HepG2 (cell line): ENCODE measurements around the gene AARS2. TPM values are rescaled to one million over a fixed set of nuclear protein-coding genes. Genes with fewer than 3 reads are reported as not detected.

Experiments used
- AGO1 ChIP-seq: fragments of 200-400 bp; formaldehyde crosslinking; IDR thresholded peaks from 2 replicates; pipeline ENCODE4 v1.6.1; 2017; ENCODE audit warnings: mild to moderate bottlenecking, low read depth, low read length, moderate library complexity; ENCODE audit not compliant: poor library complexity, severe bottlenecking
- CCDC6 ChIP-seq: sonication (generic); formaldehyde crosslinking; IDR thresholded peaks from 2 replicates; pipeline ENCODE4 v1.8.1; 2022; ENCODE audit warnings: mild to moderate bottlenecking, missing genetic modification reagents, moderate library complexity
- ELK4 ChIP-seq: sonication (generic); formaldehyde crosslinking; IDR thresholded peaks from 2 replicates; pipeline ENCODE4 v1.9.0; 2021; ENCODE audit warnings: missing genetic modification reagents, borderline replicate concordance
- ERF ChIP-seq: IDR thresholded peaks from 2 replicates; pipeline ENCODE4 v1.6.1; 2018; ENCODE audit warnings: missing biosample characterization, missing genetic modification reagents
- FOXP4 ChIP-seq: sonication (generic); formaldehyde crosslinking; IDR thresholded peaks from 2 replicates; pipeline ENCODE4 v1.4.0; 2020; ENCODE audit warnings: missing genetic modification reagents
- HNRNPLL ChIP-seq: fragments of 200-400 bp; formaldehyde crosslinking; IDR thresholded peaks from 2 replicates; pipeline ENCODE4 v1.6.1; 2017; ENCODE audit warnings: mild to moderate bottlenecking, low read depth, low read length; ENCODE audit not compliant: poor library complexity, severe bottlenecking
- KDM6A ChIP-seq: IDR thresholded peaks from 2 replicates; pipeline ENCODE4 v1.6.1; 2016; ENCODE audit warnings: low read depth
- MED8 ChIP-seq: sonication (generic); formaldehyde crosslinking; IDR thresholded peaks from 2 replicates; pipeline ENCODE4 v1.8.1; 2023; ENCODE audit warnings: mild to moderate bottlenecking, missing genetic modification reagents; ENCODE audit not compliant: insufficient replicate concordance
- NRL ChIP-seq: sonication (generic); formaldehyde crosslinking; IDR thresholded peaks from 2 replicates; pipeline ENCODE4 v1.5.0; 2020; ENCODE audit warnings: missing genetic modification reagents, mild to moderate bottlenecking, moderate library complexity, borderline replicate concordance
- PAWR ChIP-seq: sonication (generic); formaldehyde crosslinking; IDR thresholded peaks from 2 replicates; pipeline ENCODE4 v1.4.0; 2020; ENCODE audit warnings: missing genetic modification reagents, mild to moderate bottlenecking, borderline replicate concordance
- RARA ChIP-seq: IDR thresholded peaks from 2 replicates; pipeline ENCODE4 v1.6.1; 2016; ENCODE audit warnings: missing genetic modification reagents, missing compliant biosample characterization
- SETDB1 ChIP-seq: sonication (generic); formaldehyde crosslinking; IDR thresholded peaks from 2 replicates; pipeline ENCODE4 v1.5.1; 2020; ENCODE audit warnings: missing genetic modification reagents, mild to moderate bottlenecking, borderline replicate concordance
- SP2 ChIP-seq: sonication (generic); formaldehyde crosslinking; IDR thresholded peaks from 2 replicates; pipeline ENCODE4 v1.5.1; 2020; ENCODE audit warnings: mild to moderate bottlenecking, missing genetic modification reagents
- SPEN ChIP-seq: sonication (generic); formaldehyde crosslinking; IDR thresholded peaks from 2 replicates; pipeline ENCODE4 v1.5.1; 2020; ENCODE audit warnings: low read depth, mild to moderate bottlenecking, missing genetic modification reagents
- ZC3H4 ChIP-seq: sonication (generic); formaldehyde crosslinking; IDR thresholded peaks from 2 replicates; pipeline ENCODE4 v1.4.0; 2020; ENCODE audit warnings: missing genetic modification reagents, borderline replicate concordance
- ZNF143 ChIP-seq: sonication (generic); formaldehyde crosslinking; IDR thresholded peaks from 2 replicates; pipeline ENCODE4 v1.4.0; 2020; ENCODE audit warnings: missing genetic modification reagents
- ZNF280D ChIP-seq: sonication (generic); formaldehyde crosslinking; IDR thresholded peaks from 2 replicates; pipeline ENCODE4 v1.5.1; 2020; ENCODE audit warnings: mild to moderate bottlenecking, missing genetic modification reagents
- ZNF549 ChIP-seq: sonication (generic); formaldehyde crosslinking; IDR thresholded peaks from 2 replicates; pipeline ENCODE4 v1.5.0; 2020; ENCODE audit warnings: missing genetic modification reagents
- ZNF598 ChIP-seq: sonication (generic); formaldehyde crosslinking; IDR thresholded peaks from 2 replicates; pipeline ENCODE4 v1.5.1; 2020; ENCODE audit warnings: mild to moderate bottlenecking, missing genetic modification reagents, borderline replicate concordance
- ZNF615 ChIP-seq: sonication (generic); formaldehyde crosslinking; IDR thresholded peaks from 2 replicates; pipeline ENCODE4 v1.5.0; 2020; ENCODE audit warnings: mild to moderate bottlenecking, missing genetic modification reagents, borderline replicate concordance
- ZNF891 ChIP-seq: sonication (generic); formaldehyde crosslinking; IDR thresholded peaks from 2 replicates; pipeline ENCODE4 v1.5.0; 2020; ENCODE audit warnings: mild to moderate bottlenecking, missing genetic modification reagents
- polyA plus RNA-seq, 8 experiments: library from polyadenylated mRNA; depleted of rRNA in 3 of 8; stranded (reverse) in 7 of 8; unstranded in 1 of 8; fragments of >200 nt; fragmentation: Illumina TruSeq in 4 of 8; extraction: Trizol in 4 of 8; gene quantifications; 2 replicates each; pipeline versions ENCODE4 v1.2.1 to v1.2.3, GENCODE V29; 2011 to 2016; ENCODE audit warnings: low read depth in 4 of 8, missing spikeins in 1 of 8, mixed read lengths in 1 of 8; ENCODE audit not compliant: insufficient read depth in 1 of 8
- total RNA-seq, 5 experiments: library from RNA; depleted of rRNA; stranded (reverse); fragments of >200 nt; fragmentation: Illumina TruSeq; extraction: Trizol; gene quantifications; 2 replicates each; pipeline ENCODE4 v1.2.3, GENCODE V29; 2016; ENCODE audit warnings: low read depth in 1 of 5
- TF ChIP-seq, protein P1 (sequence below): sonication (generic); formaldehyde crosslinking; IDR thresholded peaks from 2 replicates; pipeline ENCODE4 v1.4.0; 2020; ENCODE audit warnings: missing genetic modification reagents

Gene AARS2
- total and polyA plus RNA-seq, 2 of the 13 experiments (the other 11 are each of a cell fraction or from before 2014, with no cell fraction given), result 7.5 to 24.1 TPM

DNA sequence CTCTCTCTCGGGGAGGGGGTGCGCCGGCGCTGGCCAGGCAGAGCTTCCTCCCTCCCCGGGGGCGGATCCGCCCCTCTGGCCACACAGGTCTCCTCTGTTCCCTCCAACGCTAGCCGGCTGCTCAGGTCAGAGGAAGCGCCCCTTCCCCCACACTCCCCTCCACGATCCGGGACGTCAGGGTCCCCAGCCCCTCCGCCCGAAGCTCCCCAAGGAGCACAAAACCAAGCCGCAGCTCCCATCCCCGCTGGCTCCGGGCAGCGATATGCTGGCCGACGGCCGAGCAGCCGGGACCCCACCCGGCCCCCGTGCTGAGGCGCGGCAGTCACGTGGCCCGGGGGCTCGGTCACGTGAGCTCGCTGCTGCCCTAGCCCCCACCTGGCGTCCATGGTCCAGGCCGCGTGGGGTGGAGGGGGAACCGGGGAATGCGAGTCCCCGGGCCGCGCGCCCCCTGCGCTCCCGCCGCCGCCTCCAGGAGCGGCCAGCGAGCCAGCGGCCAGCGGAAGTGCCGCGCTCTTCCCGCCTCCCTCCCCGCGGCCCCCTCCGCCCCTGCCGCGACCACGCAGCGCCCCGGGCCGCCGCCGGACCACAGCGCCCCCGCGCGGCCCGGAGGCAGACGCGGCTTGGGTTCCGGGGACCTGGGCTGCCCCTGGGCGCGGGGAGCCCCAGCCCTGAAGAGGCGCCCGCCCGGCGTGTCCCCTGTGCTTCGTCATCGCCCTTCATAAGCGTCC is 56.0 kb downstream of the AARS2 start, which contains the start of gene SLC35B2 (continued):
- peak; percentile 89 for TF ChIP-seq ZNF891 (CRISPR knock-in tag)
- no peak for TF ChIP-seq SETDB1 (CRISPR knock-in tag)
- peak; percentile 38; the same call in 1 of the 2 replicates for TF ChIP-seq ZC3H4 (CRISPR knock-in tag)
- no peak for TF ChIP-seq ZNF549 (CRISPR knock-in tag)
- no peak for TF ChIP-seq MED8 (CRISPR knock-in tag)
- peak; percentile 40; the same call in 1 of the 2 replicates for TF ChIP-seq SP2 (CRISPR knock-in tag)
- peak; percentile 87 for TF ChIP-seq AGO1
- TF ChIP-seq RARA (CRISPR knock-in tag), result peak; percentile 43
- TF ChIP-seq ERF, result peak; percentile 86
- TF ChIP-seq ZNF598 (CRISPR knock-in tag), result no peak
- no peak for TF ChIP-seq KDM6A (CRISPR knock-in tag)
- peak; percentile 88 for TF ChIP-seq SPEN
- no peak; the same call in none of the 2 replicates for TF ChIP-seq FOXP4
- no peak for TF ChIP-seq ELK4 (CRISPR knock-in tag)
- TF ChIP-seq CCDC6 (CRISPR knock-in tag), result peak; percentile 25; the same call in 1 of the 2 replicates
- 0 out of 2 replicates have a peak, but pooled peaks have one; percentile 19 for TF ChIP-seq PAWR (CRISPR knock-in tag)
- TF ChIP-seq NRL (CRISPR knock-in tag), result peak; percentile 92
- no peak for TF ChIP-seq ZNF143 (CRISPR knock-in tag)
- peak; percentile 60 for TF ChIP-seq HNRNPLL
- 0 out of 2 replicates have a peak, but pooled peaks have one; percentile 58 for TF ChIP-seq ZNF280D (CRISPR knock-in tag)
- peak; percentile 76; the same call in 1 of the 2 replicates for TF ChIP-seq ZNF615 (CRISPR knock-in tag)
- TF ChIP-seq, protein P1, sequence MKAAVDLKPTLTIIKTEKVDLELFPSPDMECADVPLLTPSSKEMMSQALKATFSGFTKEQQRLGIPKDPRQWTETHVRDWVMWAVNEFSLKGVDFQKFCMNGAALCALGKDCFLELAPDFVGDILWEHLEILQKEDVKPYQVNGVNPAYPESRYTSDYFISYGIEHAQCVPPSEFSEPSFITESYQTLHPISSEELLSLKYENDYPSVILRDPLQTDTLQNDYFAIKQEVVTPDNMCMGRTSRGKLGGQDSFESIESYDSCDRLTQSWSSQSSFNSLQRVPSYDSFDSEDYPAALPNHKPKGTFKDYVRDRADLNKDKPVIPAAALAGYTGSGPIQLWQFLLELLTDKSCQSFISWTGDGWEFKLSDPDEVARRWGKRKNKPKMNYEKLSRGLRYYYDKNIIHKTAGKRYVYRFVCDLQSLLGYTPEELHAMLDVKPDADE (CRISPR knock-in tag), result peak; percentile 52; the same call in 1 of the 2 replicates
